OCI-LY1 (cell line): ENCODE results near the gene PAPOLB.

Experiments used
- H2AFZ ChIP-seq: fragments of 200-600 bp; sonication (generic), shearing (Covaris generic); 2 replicates; pipeline ENCODE4 v1.6.0; 2014; ENCODE audit warnings: antibody characterized with exemption, mild to moderate bottlenecking, low read length
- H3F3A ChIP-seq: fragments of 200-600 bp; sonication (generic), shearing (Covaris generic); 2 replicates; pipeline ENCODE4 v1.6.0; 2014; ENCODE audit warnings: mild to moderate bottlenecking, antibody characterized with exemption, low read length, moderate library complexity; ENCODE audit not compliant: insufficient read depth
- H3K27ac ChIP-seq: fragments of 200-600 bp; sonication (generic); 2 replicates; pipeline ENCODE4 v1.5.1; 2014; ENCODE audit warnings: low read length, mixed run types, mild to moderate bottlenecking, low read depth; ENCODE audit not compliant: poor library complexity, severe bottlenecking
- H3K27me3 ChIP-seq: fragments of 200-600 bp; sonication (generic); 2 replicates; pipeline ENCODE4 v1.6.0; 2014; ENCODE audit warnings: antibody characterized with exemption, mild to moderate bottlenecking, low read length, moderate library complexity; ENCODE audit not compliant: insufficient read depth
- H3K36me3 ChIP-seq: fragments of 200-600 bp; sonication (generic); 2 replicates; pipeline ENCODE4 v1.6.1; 2014; ENCODE audit warnings: mild to moderate bottlenecking, antibody characterized with exemption, low read length, moderate library complexity, mixed read lengths; ENCODE audit not compliant: insufficient read depth
- H3K4me1 ChIP-seq: fragments of 200-600 bp; sonication (generic); 2 replicates; pipeline ENCODE4 v1.5.1; 2014; ENCODE audit warnings: mild to moderate bottlenecking, low read length, moderate library complexity; ENCODE audit not compliant: insufficient read depth, severe bottlenecking
- H3K4me2 ChIP-seq: fragments of 200-600 bp; sonication (generic), shearing (Covaris generic); 2 replicates; pipeline ENCODE4 v1.6.1; 2014; ENCODE audit warnings: low read length
- H3K4me3 ChIP-seq: fragments of 200-600 bp; sonication (generic); 2 replicates; pipeline ENCODE4 v1.5.1; 2014; ENCODE audit warnings: low read length, low read depth, mild to moderate bottlenecking, mixed read lengths; ENCODE audit not compliant: poor library complexity, severe bottlenecking
- H3K79me2 ChIP-seq: fragments of 200-600 bp; shearing (Covaris generic); 2 replicates; pipeline ENCODE4 v1.6.1; 2016; ENCODE audit warnings: mixed run types, low read length, mixed read lengths; ENCODE audit not compliant: insufficient read depth
- H3K9ac ChIP-seq: fragments of 200-600 bp; sonication (generic), shearing (Covaris generic); 2 replicates; pipeline ENCODE4 v1.6.1; 2014; ENCODE audit warnings: mild to moderate bottlenecking, low read length, mixed read lengths
- H3K9me2 ChIP-seq: fragments of 200-600 bp; sonication (generic), shearing (Covaris generic); 2 replicates; pipeline ENCODE4 v1.6.1; 2014; ENCODE audit warnings: low read depth, mild to moderate bottlenecking, low read length, mixed read lengths
- H3K9me3 ChIP-seq: fragments of 200-600 bp; shearing (Covaris generic); 2 replicates; pipeline ENCODE4 v1.6.1; 2014; ENCODE audit warnings: low read length, mixed read lengths
- H4K20me1 ChIP-seq: fragments of 200-600 bp; sonication (generic), shearing (Covaris generic); 2 replicates; pipeline ENCODE4 v1.6.0; 2016; ENCODE audit warnings: mild to moderate bottlenecking, low read length; ENCODE audit not compliant: insufficient read depth
- CTCF ChIP-seq: fragments of 200-600 bp; sonication (generic), shearing (Covaris generic); IDR thresholded peaks from 2 replicates; pipeline ENCODE4 v1.5.1; 2017; ENCODE audit warnings: mild to moderate bottlenecking, antibody characterized with exemption, low read length, moderate library complexity, mixed read lengths
- EZH2 ChIP-seq: fragments of 200-600 bp; sonication (generic), shearing (Covaris generic); IDR thresholded peaks from 2 replicates; pipeline ENCODE4 v1.8.0; 2017; ENCODE audit warnings: borderline replicate concordance, mixed run types, mild to moderate bottlenecking, antibody characterized with exemption, low read length, moderate library complexity, mixed read lengths

The PAPOLB gene

GRCh38 chr7:4868493-4868892 is 6.7 kb upstream of the PAPOLB start:
- Histone ChIP-seq H3K9me3 (no peaks in the 10 kb centered on the region), H3K27me3 (no peaks in the 10 kb centered on the region; the same call in 1 of the 2 replicates), H3K9ac (no peak overlapping the region), H3K79me2 (no peaks in the 10 kb centered on the region), H3K4me1 (no peaks in the 10 kb centered on the region), H3K4me3 (no peak overlapping the region), H2AFZ (no peak overlapping the region), H3K27ac (no peak overlapping the region), H4K20me1 (no peaks in the 10 kb centered on the region), H3K9me2 (no peaks in the 10 kb centered on the region), H3K36me3 (no peaks in the 10 kb centered on the region), H3K4me2 (no peak overlapping the region), H3F3A (no peaks in the 10 kb centered on the region)
- no peak for TF ChIP-seq EZH2
- no peak for TF ChIP-seq CTCF

- no peaks in the 10 kb centered on the region for H4K20me1 ChIP-seq
- H3F3A ChIP-seq = no peaks in the 10 kb centered on the region
- no peak overlapping the region for H3K27ac ChIP-seq
- no peaks in the 10 kb centered on the region for H3K9me2 ChIP-seq
- no peak overlapping the region for H3K4me3 ChIP-seq
- peaks cover 4% of the 10 kb centered on the region; the same call in 1 of the 2 replicates for H3K27me3 ChIP-seq
- no peak overlapping the region for H3K4me2 ChIP-seq
- no peaks in the 10 kb centered on the region for H3K9me3 ChIP-seq
- H3K4me1 ChIP-seq = no peaks in the 10 kb centered on the region
- H3K36me3 ChIP-seq = no peaks in the 10 kb centered on the region
- no peaks in the 10 kb centered on the region for H3K79me2 ChIP-seq
- TF ChIP-seq EZH2 (no peak), CTCF (no peak)
- H2AFZ ChIP-seq = no peak overlapping the region
- no peak overlapping the region for H3K9ac ChIP-seq
Observed at GRCh38 chr7:4866528-4867496, 5.0 kb upstream of the PAPOLB start.

DNA sequence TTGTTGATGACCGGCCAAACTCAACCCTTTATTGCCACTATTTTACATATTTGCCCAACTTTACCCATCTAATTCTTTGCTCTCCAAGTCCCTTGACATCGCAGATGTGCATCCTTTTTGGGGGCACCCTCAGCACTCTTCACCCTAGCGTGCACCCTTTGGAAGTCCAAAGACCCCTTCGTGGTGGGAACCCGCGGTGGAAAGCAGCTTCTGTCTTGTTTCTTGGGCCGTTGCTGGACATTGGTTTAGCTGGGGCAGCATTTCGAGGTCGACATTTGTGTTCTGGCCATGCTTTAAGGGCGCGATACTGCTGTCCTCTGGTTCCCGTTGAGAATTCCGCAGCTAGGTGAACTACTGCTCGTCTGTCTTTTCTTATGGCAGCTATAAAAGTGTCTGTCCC is 326 bp upstream of the PAPOLB start:
- Histone ChIP-seq H3K79me2 (no peaks in the 10 kb centered on the region), H3K27me3 (peaks cover 7% of the 10 kb centered on the region; the same call in 1 of the 2 replicates), H3K9ac (no peak overlapping the region), H3K27ac (no peak overlapping the region), H3F3A (no peaks in the 10 kb centered on the region), H3K4me2 (no peak overlapping the region), H3K4me1 (no peaks in the 10 kb centered on the region), H2AFZ (no peak overlapping the region), H4K20me1 (no peaks in the 10 kb centered on the region), H3K4me3 (no peak overlapping the region), H3K9me3 (no peaks in the 10 kb centered on the region), H3K36me3 (no peaks in the 10 kb centered on the region), H3K9me2 (no peaks in the 10 kb centered on the region)
- TF ChIP-seq EZH2 (no peak), CTCF (no peak)
